ENCODE measurements around the gene C3orf80.

DNA sequence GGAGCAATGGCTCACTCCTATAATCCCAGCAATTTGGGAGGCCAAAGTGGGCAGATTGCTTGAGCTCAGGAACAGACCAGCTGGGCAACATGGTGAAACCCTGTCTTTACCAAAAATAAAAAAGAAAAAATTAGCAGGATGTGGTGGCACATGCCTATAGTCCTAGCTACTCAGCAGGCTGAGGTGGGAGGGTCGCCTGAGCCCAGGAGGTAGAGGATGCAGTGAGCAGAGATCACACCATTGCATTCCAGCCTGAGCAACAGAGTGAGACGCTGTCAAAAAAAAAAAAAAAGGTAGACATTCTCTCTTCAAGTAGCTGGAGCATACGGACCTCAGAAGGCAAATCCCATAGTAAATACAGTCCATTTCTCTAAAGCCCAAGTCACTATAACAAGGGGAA is 7.1 kb upstream of the C3orf80 start:
- TF ChIP-seq POLR2AphosphoS5 (IDR thresholded peaks at IDR 0.05; ENCODE audit: low read depth, low read length) (no peak), TAF1 (IDR thresholded peaks at IDR 0.05; ENCODE audit: borderline replicate concordance, insufficient read depth, low read length) (no peak), SIN3A (IDR thresholded peaks at IDR 0.05; ENCODE audit: borderline replicate concordance, insufficient read depth, low read length) (no peak), FOXP2 (optimal IDR thresholded peaks at IDR 0.05; ENCODE audit: borderline replicate concordance, extremely low read depth, extremely low read length, insufficient read depth) (no peak)
- TF ChIP-seq, protein P1, sequence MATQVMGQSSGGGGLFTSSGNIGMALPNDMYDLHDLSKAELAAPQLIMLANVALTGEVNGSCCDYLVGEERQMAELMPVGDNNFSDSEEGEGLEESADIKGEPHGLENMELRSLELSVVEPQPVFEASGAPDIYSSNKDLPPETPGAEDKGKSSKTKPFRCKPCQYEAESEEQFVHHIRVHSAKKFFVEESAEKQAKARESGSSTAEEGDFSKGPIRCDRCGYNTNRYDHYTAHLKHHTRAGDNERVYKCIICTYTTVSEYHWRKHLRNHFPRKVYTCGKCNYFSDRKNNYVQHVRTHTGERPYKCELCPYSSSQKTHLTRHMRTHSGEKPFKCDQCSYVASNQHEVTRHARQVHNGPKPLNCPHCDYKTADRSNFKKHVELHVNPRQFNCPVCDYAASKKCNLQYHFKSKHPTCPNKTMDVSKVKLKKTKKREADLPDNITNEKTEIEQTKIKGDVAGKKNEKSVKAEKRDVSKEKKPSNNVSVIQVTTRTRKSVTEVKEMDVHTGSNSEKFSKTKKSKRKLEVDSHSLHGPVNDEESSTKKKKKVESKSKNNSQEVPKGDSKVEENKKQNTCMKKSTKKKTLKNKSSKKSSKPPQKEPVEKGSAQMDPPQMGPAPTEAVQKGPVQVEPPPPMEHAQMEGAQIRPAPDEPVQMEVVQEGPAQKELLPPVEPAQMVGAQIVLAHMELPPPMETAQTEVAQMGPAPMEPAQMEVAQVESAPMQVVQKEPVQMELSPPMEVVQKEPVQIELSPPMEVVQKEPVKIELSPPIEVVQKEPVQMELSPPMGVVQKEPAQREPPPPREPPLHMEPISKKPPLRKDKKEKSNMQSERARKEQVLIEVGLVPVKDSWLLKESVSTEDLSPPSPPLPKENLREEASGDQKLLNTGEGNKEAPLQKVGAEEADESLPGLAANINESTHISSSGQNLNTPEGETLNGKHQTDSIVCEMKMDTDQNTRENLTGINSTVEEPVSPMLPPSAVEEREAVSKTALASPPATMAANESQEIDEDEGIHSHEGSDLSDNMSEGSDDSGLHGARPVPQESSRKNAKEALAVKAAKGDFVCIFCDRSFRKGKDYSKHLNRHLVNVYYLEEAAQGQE (IDR thresholded peaks at IDR 0.05; ENCODE audit: insufficient read depth in 1 of 2, low read depth in 2 of 2, low read length in 2 of 2): no peak

Measured in PFSK-1 (cell line).